GM23248 (cell line): ENCODE measurements around the gene MIX23.

Experiments used
- EZH2 ChIP-seq: fragments of 200-600 bp; sonication (generic); IDR thresholded peaks from 2 replicates; pipeline ENCODE4 v1.6.1; 2018; ENCODE audit warnings: antibody characterized with exemption, mild to moderate bottlenecking; ENCODE audit not compliant: insufficient read depth, poor library complexity, severe bottlenecking
- EZH2phosphoT487 ChIP-seq: fragments of 200-600 bp; sonication (generic); IDR thresholded peaks from 2 replicates; pipeline ENCODE4 v1.6.1; 2018; ENCODE audit warnings: antibody characterized with exemption, moderate library complexity, mild to moderate bottlenecking, low read depth; ENCODE audit not compliant: insufficient read depth

DNA sequence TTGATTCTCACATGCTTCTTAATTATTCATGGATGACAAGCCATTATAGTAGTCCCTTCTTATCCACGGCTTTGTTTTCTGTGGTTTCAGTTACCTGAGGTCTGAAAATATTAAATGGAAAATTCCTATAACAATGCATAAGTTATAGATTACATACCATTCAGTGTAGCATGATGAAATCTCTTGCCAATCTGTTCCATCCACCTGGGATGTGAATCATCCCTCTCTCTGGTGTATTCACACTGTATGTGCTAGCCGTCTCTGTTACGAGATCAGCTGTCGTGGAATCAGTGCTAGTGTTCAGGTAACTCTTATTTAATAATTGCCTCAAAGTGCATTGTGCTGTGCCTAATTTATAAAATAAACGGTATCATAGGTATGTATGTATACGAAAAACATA is 27.6 kb upstream of the MIX23 start:
- TF ChIP-seq EZH2: no peak
- TF ChIP-seq EZH2phosphoT487: no peak
